GM21526 (cell line): ENCODE measurements around the gene ZNG1A.
"Not testable (repeated sequence)": the region's sequence is repeated elsewhere in the genome, so short reads cannot be mapped to it uniquely, and the experiment has no call there.

Experiments used
- ATAC-seq: cut with Tn5 transposase; IDR thresholded peaks from one replicate; pipeline ENCODE4 v1.9.1; 2021; ENCODE audit warnings: moderate library complexity; ENCODE audit not compliant: unreplicated experiment, low FRiP score

Gene ZNG1A

DNA sequence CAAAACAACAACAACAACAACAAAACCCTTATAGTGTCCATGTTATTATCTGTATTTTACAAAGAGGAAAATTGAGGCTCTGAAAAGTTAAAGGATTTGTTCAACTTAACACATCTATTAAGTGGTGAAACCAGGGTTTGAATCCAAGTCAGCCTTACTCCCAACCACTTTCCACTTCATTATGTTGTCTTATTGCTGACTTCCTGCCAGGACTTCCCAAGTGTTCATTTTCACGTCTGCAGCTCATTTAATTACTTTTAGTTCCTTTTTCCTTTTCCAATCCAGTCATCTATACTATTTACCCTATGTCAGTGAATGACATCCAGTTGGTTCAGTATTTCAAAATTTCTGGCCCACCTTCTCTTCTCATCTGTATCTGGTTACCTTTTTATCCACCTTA is 20.7 kb upstream of the ZNG1A start:
- ATAC-seq: not testable (repeated sequence)

DNA sequence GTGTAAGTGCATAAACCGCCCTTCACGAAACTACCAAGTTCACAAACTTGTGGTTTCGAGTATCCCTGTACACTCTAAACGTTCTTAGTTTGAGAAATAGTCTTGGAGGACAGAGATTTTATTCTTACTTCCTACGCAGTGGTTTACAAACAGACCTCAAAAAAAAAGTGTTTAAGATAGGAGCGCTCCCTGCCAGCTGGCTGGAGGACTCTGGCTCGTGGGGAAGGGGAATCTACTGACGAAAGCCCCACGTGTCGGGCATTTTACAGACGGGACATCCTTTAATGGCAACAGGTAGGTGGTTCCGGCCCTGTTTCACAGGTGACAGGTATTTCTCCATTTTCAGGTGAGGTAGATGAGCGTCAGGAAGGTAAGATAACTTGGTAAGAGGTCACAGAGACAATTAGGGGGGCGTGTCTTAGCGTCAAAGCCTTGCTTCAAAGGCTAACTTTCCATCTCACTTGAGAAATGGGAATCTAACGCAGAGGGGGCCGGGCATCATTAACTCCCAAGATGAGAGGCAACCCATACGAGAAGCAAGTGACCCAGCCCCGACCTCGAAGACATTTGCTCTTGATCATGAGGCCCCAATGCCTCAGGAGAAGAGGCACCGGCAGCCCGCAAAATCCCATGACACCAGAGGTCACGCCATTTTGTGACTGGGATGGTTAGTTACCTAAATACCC is 573 bp downstream of the ZNG1A start:
- ATAC-seq: not testable (repeated sequence)

DNA sequence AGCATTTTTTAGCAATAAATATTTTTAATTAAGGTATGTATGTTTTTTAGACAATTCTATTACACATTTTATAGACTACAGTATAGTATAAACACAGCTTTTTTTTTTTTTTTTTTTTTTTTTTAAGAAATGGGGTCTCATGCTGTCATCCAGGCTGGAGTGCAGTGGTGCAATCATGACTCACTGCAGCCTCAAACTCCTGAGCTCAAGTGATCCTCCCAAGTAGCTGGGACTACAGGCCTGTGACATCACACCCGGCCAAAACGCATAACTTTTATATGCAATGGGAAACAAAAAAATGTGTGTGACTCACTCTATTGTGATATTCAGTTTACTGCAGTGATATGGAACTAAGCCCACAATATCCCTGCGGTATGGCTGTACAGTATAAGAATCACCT is 9.1 kb downstream of the ZNG1A start:
- ATAC-seq: not testable (repeated sequence)

DNA sequence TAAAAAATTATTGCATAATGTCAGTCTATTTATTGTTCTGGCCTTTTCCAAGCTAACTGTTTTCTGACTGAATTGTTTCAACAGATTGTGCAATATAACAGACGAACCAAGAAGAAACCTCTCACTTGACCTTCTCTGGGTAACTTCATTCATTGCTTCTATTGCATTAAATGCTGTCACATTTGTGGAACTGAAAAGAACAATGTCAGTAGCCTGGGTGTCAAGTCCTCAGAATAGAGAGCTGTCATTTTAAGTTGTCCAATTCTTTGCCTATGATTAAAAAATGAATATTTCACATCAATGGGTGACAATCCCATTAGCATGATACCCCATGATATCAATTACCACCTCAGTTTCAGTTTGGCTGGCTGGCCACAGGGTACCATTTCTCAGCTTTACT is 19.0 kb downstream of the ZNG1A start:
- not testable (repeated sequence) for ATAC-seq

DNA sequence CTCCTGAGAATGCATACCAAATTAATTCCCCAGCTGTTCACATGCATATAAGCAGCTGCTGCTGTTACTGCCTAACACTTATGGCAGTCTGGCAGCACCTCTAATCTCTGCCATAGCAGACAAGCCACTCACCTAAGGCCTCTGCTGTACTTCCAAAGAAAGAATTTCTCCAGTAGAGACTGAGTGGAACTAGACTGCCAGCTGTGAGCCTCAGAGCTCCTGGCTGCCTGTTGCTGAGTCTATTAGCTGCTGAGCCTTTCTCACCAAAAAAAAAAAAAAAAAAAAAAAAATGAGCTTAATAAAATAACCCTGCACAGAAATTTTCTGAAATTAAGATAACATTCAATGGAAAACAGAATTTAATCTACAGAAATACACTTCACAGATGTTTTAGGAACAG is 27.7 kb downstream of the ZNG1A start:
- ATAC-seq: not testable (repeated sequence)

DNA sequence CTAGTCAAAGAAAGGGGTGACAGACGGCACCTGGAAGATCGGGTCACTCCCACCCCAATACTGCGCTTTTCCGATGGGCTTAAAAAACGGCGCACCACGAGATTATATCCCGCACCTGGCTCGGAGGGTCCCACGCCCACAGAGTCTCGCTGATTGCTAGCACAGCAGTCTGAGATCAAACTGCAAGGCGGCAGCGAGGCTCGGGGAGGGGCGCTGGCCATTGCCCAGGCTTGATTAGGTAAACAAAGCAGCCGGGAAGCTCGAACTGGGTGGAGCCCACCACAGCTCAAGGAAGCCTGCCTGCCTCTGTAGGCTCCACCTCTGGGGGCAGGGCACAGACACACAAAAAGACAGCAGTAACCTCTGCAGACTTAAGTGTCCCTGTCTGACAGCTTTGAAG is 39.0 kb downstream of the ZNG1A start:
- ATAC-seq: not testable (repeated sequence)

DNA sequence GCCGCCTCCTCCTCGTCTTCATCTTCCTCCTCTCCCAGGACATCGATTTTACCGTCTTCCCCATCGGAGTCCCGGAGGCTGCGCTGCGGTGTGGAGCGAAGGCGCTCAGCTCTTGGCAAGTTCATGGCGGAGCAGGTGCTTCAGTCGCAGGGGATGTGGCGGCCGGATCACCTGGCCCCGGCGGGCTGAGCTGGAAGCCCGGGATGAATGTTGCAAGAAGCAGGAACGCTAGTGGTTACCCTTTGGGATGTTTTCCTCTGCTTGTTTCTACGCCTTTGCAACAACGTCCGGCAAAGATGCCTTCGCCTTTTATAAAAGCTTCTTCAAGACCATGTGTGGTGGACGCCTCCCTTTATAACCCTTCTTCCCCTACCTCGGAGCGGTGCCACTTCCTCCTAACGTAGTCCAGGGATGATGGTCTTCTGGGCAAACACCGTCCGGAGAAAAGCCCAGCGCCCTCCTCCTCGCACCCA is 60.8 kb downstream of the ZNG1A start, which contains the start of gene FOXD4:
TSS of gene FOXD4 (minus strand) at position 423 of the 473 bp plus-strand sequence. CDS start at position 125, 298 bp downstream.
- not testable (repeated sequence) for ATAC-seq

DNA sequence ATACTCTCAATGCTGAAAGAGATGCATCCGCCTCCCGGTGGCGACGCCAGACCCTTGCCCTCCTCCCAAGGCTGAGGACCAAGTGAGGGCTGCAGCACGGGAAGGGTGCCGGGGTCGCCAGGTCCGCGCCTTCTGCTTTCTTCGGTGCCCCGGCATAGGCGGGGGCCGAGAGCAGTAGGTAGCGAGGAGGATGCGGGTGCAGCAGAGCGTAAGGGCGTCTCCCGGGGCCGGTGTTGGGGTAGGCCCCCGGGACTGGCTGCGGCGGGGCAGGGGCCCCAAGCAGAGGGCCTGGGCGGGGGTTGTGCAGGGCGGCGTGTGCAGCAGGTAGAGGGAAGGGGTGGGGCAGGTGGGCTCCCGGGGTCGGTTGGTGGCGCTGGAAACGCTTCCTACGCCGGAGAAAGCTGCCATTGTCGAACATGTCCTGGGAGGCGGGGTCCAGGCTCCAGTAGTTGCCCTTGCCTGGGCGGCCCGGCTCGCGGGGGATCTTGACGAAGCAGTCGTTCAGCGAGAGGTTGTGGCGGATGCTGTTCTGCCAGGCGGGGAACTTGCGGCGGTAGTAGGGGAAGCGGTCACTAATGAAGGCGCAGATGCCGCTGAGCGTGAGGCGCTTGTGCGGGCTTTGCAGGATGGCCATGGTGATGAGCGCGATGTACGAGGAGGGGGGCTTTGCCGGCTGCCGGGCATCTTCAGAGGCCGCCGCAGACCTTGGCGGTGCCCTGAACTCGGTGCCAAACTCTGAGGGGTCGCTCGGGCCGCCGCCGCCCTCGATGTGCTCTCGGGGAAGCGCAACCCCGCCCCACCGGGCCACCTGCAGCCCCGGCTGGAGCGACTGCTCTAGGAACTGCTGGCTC is 61.5 kb downstream of the ZNG1A start:
- ATAC-seq: not testable (repeated sequence)

DNA sequence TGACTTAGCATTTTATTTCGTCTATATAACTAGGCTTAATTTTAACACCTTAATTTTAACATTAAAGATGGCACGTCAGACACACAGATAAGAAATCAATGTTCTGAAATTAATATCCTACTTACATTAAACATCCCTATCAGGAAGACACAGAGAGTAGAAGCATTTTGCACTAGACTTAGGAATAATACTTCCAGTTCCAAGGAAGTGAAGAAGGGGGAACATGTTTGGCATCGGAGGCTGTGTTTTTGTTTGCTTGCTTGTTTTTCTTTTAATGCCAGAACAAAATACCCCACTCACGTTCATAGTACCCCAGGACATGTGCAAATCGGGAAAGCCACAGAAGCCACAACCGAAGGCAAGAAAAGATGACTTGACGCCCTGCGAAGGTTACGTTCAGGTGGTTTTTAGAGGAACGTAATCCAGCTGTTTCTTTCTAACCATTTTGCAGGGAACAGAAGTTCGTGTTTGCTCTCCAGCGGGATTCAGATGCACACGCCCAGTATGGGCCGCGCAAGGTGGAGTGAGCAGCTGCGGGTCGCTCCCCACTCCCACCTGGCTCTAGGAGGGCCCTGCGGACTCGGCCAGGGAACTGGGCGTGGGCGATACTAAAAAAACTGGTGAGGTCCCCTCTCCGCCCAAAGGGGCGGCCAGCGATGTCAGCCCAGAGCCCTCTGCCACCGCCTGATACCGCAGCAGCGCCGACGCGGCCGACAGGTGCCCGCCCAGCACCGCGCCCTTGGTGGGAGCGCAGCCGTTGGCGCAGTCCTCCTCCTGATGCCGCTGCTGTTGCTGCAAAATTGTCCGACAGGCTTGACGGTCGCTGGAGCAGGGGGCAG is 62.4 kb downstream of the ZNG1A start:
- ATAC-seq: not testable (repeated sequence)

DNA sequence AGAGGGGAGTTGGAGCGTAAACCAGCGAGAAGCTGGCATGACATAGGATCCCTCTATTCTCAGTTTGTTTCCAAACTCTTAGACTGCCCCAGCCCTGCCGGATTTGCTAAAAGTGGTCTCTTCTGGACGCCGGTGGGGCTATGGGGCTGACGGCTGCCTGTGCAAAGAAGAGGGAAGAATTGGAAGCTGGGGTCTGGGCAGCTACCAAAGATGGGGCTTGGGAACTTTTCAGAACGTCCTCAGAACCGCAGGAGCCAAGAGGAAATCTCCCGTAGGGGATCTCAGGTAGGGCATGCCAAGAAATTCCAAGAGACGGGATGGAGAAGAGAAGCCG is 63.8 kb downstream of the ZNG1A start:
- ATAC-seq: not testable (repeated sequence)

DNA sequence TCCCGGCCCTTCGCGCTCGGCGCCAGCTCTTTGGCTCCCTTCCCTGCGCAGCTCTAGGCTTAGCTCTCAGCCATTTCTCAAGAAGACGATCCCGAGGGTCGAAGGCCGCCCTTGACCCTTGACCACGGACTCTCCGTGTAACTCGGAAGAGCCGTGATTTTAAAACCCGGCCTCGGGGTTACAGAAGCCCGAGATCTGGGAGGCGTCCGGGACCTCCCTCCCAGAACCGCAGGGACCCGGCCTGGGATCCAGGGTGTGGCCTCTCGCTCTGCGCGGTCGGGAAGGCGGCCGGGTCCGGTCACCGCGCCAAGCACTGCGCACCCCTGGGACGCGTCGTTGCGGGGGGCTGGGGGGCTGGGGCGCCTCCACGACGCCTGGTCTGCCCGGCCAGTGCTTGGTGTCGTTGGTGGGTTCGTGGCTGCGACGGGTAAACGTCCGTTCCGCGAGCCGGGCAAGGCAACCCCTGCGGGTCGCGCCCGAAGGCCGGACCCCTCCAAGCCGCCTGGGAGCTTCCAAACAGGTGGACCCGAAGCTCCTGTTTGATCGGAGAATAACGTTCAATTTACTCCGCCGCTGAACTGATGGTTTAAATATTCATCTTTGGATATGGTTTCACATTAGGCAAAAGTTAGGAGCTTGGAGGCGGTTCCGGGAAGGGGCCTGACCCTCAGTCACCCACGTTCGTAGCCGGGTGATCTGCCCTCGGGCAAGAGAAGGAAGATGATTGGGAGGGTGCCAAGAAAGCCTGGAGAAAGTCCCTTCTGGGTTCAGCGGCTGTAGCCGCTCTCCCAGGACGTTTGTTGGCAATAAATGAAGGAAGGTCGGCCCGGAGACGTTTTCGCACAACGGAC is 64.4 kb downstream of the ZNG1A start:
- ATAC-seq: not testable (repeated sequence)

DNA sequence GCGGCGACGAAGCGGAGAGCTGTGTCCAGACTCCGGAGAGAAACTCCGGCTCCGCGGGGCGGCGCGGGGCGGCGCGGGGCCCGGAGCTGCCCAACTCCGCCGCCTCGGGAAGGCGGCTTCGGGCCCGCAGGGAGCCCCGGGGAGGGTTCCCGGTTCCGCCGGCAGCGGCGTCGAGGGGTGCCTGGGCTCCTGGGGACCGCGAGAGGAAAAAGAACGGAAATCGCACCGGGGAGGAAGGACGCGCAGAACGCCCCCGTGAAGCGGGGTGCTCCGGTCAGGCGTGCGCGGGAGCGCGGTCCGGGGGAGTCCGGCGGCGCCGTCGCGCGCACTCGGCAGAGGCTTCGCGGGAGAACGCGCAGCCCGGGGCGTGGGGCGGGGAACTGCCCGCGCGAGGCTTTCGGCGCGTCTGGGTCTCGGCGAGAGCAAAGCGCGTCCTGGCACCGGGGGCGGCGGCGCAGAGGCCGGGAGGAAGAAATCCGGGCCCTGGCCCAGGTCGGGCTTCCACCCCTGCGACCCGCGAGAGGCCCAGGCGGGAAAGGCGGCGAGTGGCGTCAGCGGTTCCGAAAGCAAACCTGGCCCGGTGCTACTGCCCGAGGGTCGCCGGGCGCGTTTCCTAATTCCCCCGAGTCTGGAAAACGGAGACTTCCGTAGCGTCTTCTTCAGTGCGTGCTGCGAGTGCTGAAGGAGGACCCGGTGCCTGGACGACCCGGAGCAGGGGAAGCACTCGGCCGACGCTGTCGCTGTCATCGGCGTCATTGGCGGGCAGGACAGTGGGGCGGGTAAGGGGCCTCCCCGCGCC is 65.2 kb downstream of the ZNG1A start:
- not testable (repeated sequence) for ATAC-seq

DNA sequence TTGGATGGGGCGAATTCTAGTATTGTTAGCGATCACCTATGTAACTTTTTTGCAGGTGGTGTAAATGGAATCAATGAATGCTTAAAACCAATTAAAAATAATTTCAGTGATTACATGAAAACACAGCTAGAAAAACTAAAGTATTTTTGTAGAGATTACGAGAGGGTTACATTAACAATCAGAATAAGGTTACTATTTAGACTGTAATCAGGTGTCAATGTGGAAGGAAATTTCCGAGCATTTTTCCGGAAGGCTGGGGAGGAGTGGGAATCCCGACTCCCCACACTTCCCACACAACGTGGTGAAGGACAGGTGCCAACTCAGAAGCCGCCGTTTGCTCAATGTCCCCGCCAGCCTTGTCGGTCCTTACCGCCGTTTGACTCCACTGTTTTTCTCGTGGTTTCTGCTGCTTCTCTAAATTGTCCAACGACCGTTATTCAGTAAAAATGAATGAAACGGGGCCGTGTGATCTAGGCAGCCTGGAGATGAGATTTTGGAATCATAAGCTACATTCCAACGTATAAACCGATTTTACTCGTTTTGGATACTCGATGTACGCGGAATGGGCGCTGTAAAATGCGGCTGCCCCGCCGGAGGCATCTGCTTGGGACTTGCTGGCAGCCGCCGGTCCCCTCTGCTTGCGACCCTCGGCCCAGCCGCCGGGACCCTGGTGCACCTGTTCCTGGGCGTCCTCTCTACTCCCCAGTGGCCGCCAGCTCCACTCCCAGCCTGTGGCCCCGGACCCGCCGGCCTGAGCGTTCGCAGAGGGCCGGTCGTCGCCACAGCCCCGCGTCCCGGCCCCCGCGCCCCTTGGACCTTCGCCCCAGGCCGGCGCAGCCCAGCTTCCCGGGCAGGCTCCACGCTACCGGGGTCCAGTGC is 66.0 kb downstream of the ZNG1A start:
- not testable (repeated sequence) for ATAC-seq

DNA sequence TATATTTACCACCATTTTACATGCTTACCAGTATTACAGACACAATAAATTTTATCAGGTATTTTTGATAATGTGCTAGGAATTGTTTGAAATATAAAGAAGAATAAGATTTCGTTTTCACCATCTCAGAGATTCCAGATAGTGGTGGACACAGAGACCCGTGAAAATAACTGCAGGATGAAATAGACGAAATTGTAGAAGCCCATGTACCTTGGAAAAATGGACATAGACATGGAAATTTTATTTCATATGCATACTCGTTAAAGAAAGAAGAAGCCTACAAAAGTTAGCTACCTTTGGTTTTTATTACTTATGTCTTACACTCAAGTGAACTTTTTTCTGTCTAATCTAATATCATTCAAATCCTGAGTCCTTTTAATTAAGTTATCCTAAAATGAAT is 68.2 kb downstream of the ZNG1A start:
- not testable (repeated sequence) for ATAC-seq

DNA sequence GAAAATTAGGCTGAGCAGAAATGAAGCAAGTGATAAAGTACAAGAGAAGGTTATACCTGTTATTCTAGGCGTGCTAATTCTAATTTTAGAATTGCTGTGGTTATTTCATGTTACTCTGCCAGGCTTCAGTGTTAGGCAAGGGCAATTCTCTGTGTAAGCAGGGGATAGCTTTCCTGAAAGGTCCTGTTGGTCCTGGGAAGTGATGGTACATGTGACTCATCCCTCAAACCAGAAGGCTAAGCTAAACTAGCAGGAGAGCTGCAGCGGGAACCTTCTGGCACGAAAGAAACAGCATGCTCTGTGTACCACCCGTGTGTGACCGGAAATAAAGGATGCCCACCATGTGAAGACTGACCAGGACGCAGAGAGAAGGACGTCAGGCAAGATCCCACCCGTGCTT is 69.3 kb downstream of the ZNG1A start:
- not testable (repeated sequence) for ATAC-seq

DNA sequence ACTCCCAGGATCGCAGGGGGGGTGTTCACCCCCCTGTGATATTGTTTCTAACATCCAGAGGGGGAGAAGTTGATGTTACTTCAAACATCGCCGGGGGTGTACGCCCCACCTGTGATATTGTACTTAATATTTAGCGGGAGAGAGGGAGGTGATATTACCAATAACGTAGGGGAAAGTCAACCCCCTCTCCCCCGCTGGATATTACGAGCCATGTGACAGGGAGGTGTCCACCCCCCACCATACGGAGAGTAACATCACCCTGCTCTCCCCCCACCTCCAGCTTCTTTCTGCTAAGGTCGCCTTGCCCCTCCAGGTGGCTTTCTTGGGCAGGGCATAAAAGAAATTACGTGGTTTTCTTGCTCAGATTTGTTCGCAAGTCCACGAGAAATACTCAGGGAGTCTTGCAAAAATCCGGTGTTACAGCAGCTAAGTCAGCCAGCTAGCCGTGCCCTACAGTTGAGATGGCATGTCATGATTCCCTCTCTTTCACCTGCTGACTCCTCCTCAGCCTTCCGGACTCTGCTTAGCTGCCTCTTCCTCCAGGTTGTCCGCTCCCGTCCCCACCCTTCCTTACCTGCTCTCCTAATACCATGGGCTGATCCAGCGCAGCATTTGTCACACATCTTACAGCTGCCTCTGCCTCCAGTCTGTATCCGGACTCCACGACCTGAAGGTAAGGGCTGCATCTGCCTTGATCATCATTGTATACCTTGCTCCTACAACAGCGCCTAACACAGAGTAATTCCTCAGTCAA is 69.9 kb downstream of the ZNG1A start:
- not testable (repeated sequence) for ATAC-seq

DNA sequence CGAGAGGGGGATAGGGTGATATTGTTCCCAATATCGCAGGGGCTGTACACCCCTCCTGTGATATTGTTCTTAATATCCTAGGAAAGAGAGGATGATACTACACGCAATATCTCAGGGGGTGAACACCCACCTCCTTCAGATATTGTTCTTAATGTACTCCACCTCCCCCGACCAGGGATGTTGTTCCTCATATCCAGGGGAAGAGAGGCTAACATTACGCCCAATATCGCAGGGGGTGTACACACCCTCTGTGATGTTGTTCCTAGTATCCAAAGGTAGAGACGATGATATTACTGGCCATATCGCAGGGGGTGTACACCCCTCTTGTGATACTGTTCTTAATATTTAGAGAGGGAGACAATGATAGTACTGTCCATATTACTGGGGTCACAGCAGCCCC is 72.9 kb downstream of the ZNG1A start:
- not testable (repeated sequence) for ATAC-seq
